GM19023 (cell line): ENCODE measurements around the gene ZDHHC18.

Experiments used
- ATAC-seq: cut with Tn5 transposase; IDR thresholded peaks from one replicate; pipeline ENCODE4 v1.9.1; 2021; ENCODE audit warnings: mild to moderate bottlenecking, moderate library complexity; ENCODE audit not compliant: unreplicated experiment

ZDHHC18 gene

GRCh38 chr1:26889551-26890466, 63.3 kb downstream of the ZDHHC18 start, which contains the start of gene GPN2:
Gene GPN2 (minus strand): TSS chr1:26890283. CDS start chr1:26890096, 187 bp downstream.
- ATAC-seq = peak; percentile 86

GRCh38 chr1:26890467-26890796, 63.9 kb downstream of the ZDHHC18 start:
- peak; percentile 17 for ATAC-seq

DNA sequence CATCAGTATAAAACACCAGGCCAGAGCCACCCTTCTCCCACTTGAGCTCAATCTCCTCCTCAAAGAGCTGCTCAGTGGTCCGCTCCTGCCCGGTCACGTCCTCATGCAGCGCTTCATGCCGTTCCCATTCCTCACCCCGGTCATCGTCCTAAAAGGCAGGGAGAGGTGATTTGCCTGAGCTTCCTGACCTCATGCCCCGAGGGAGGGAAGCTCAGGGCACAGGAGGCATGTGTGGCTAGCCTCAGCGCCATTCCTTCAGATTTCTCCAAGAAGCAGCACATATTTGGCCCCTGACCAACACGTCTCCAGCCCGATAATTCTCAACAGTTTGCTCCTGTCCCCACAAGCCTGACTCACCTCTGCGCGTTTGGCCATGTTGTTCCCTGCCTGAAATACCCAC, 67.8 kb downstream of the ZDHHC18 start:
- ATAC-seq = no peak

DNA sequence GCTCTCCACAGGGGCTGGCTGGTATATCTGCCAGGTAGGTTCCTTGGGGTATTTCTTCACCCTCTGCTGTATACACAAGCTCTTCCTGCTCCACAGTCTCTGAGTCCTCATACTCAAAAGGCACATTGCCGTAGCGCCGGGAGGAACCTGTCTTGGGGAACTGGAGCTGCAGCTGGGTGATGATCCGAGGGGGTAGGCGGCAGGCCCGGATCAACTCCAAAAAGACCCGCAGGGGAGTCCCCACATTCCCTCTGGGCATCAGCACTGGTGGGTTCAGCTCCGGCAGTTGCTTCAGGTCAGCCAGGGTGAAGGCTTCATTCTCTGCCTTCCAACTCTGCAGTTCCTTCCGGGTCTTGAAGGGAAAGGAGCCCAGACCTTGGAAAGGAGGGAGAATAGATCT, 70.9 kb downstream of the ZDHHC18 start:
- ATAC-seq = no peak

DNA sequence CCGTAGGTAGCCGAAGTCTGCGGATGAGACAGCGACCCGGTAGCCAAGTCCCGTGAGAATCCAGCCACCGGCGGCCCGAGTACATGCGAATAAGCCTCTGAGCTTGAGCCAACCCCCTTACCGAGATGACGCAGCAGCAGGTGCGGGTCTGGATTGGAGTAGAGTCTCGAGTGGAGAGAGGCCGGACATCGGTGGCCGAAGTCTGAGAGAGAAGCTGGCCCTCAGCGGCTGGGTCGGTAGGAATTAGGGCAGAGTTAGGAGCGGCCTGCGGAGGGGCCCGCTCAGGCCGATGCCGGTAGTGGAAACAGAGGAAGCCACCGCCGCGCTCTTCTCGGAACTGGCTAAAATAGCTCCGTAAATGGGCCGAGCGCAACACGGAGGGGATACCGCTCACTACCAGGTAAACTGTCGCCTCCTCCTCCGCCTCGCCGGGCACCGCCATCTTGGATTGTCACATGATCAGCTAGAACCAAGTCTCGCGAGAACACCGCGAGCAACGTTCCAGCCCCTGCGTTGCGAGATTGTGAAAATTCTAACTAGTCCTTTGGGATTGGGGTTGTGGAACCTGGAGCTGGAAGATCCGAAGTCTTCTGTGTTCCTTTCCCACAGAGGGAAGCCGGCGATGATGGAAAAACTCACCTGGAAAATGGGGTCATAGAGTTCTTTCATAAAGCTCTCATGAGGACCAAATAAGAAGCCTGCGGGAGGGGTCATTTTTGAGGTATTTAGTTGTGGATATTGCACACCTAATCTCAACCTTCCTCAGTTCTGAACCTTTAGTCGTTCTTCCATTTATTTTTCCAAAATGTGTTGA, 73.7 kb downstream of the ZDHHC18 start, which contains the start of gene GPATCH3:
GPATCH3 (minus strand) TSS at position 467 of the 814 bp plus-strand sequence; CDS start at position 442, 25 bp downstream.
- ATAC-seq = peak; percentile 85

DNA sequence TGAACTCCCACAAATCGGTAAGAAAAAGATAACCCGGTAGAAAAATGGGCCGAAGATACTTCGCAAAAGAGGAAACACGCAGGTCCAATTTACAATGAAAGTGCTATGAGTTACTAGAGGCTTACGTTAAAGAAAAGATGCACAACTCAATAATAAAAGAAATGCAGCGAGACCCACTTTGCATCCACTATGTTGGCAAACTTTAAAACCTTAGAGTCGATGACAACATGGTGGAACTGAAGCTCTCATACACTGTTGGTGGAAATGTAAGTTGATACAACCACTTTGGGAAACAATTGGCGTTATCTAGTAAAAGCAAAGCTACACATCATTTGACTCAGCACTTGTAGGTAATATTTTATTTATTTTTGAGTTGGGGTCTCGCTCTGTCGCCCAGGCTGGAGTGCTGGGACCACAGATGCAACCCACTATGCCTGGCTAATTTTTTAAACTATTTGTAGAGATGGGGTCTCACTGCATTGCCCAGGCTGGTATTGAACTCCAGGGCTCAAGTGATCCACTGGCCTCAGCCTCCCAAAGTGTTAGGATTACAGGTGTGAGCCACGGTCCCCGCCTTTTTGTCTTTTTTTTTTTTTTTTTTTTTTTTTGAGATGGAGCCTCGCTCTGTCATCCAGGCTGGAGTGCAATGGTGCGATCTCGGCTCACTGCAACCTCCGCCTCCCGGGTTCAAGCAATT, 74.5 kb downstream of the ZDHHC18 start:
- ATAC-seq = no peak
